GM12891 (cell line): ENCODE results near the gene SLC25A21.

Experiments used
- DNase-seq: peaks from one replicate; pipeline ENCODE4 v3.0.0; 2011; ENCODE audit warnings: low spot score; ENCODE audit not compliant: insufficient read length
- FAIRE-seq: peaks from 2 replicates; lab custom pipeline; 2011; peaks lifted over from hg19 to GRCh38; lab: Jason Lieb, UNC
- PAX5 ChIP-seq: IDR thresholded peaks from 2 replicates; pipeline ENCODE4 v1.6.1; 2011; ENCODE audit warnings: low read length, moderate library complexity, mild to moderate bottlenecking; ENCODE audit not compliant: insufficient read depth, severe bottlenecking
- POLR2A ChIP-seq: IDR thresholded peaks from 2 replicates; pipeline ENCODE4 v1.6.1; 2011; ENCODE audit warnings: low read depth, low read length, control low read depth
- POLR2AphosphoS5 ChIP-seq: IDR thresholded peaks from 2 replicates; pipeline ENCODE4 v1.6.1; 2011; ENCODE audit warnings: low read depth, low read length, control low read depth
- POU2F2 ChIP-seq: IDR thresholded peaks from 2 replicates; pipeline ENCODE4 v1.6.1; 2011; ENCODE audit warnings: low read depth, mild to moderate bottlenecking, control low read depth, low read length, moderate library complexity
- SPI1 ChIP-seq: IDR thresholded peaks from 2 replicates; pipeline ENCODE4 v1.6.1; 2011; ENCODE audit warnings: low read depth, low read length, control low read depth
- TAF1 ChIP-seq: IDR thresholded peaks from 2 replicates; pipeline ENCODE4 v1.6.1; 2011; ENCODE audit warnings: low read depth, low read length, control low read depth

Gene SLC25A21

GRCh38 chr14:36844443-36845195, 327.8 kb downstream of the SLC25A21 start:
- FAIRE-seq (no peak), DNase-seq (no peak)
- TF ChIP-seq SPI1 (no peak), TAF1 (no peak), POLR2AphosphoS5 (no peak), POU2F2 (no peak), PAX5 (no peak), POLR2A (no peak)

- TF ChIP-seq POU2F2, result no peak
- TF ChIP-seq POLR2A, result no peak
- no peak for TF ChIP-seq POLR2AphosphoS5
- no peak for TF ChIP-seq SPI1
- TF ChIP-seq TAF1, result no peak
- no peak for TF ChIP-seq PAX5
- no peak for DNase-seq
- no peak for FAIRE-seq
Measured at GRCh38 chr14:36843410-36843809, 329.0 kb downstream of the SLC25A21 start.

- FAIRE-seq (no peak), DNase-seq (no peak)
Measured at GRCh38 chr14:36835128-36835527, 337.3 kb downstream of the SLC25A21 start.

DNA sequence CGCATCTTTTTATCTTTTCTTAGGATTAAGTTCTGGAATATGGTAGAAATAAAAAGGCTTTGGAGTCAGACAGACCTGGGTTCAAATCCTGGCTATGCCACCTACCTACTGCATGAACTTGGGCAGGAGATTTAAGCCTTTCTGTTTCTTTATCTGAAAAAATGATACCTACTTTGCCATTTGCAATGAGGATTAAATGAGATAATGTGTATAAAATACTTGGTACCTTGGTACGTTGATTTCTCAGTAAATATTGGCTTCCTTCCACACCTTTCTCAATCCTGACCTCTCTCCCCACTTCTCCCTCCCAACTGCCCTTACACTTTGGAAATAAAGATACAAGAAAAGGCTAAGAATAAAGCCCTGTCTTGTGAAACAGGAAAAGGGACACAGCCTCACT, 338.1 kb downstream of the SLC25A21 start:
- TF ChIP-seq SPI1 (no peak), POLR2A (no peak), TAF1 (no peak), POLR2AphosphoS5 (no peak), PAX5 (no peak), POU2F2 (no peak)
- FAIRE-seq, result no peak
- no peak for DNase-seq

More at GRCh38 chr14:36835128-36835527, 337.3 kb downstream of the SLC25A21 start:
- TF ChIP-seq POLR2AphosphoS5, result no peak
- no peak for TF ChIP-seq POU2F2
- no peak for TF ChIP-seq POLR2A
- no peak for TF ChIP-seq PAX5
- TF ChIP-seq SPI1, result no peak
- no peak for TF ChIP-seq TAF1

DNA sequence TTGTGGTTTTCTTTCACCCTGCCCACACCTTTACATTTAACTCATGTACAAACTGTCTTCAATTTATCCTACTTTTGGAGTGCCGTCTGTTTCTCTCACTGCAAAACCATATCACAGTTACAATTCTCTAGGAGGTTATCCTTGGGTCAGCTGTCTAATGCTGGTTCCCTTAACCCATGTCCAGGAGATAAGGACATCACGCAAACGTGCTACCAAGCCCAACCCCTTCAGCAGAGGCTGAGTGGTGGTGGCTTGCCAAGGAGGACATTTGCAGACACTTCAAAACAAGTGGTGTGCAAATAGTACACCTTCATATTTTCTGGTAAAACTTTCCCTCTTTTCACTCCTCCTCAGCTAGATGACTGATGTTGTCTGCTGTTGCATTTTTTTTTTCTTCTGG, 342.9 kb downstream of the SLC25A21 start:
- no peak for TF ChIP-seq SPI1
- no peak for TF ChIP-seq PAX5
- TF ChIP-seq POLR2AphosphoS5, result no peak
- TF ChIP-seq POU2F2, result no peak
- TF ChIP-seq TAF1, result no peak
- TF ChIP-seq POLR2A, result no peak
- DNase-seq, result no peak
- no peak for FAIRE-seq

GRCh38 chr14:36827861-36828260, 344.5 kb downstream of the SLC25A21 start:
- no peak for TF ChIP-seq POU2F2
- no peak for TF ChIP-seq TAF1
- no peak for TF ChIP-seq POLR2A
- no peak for TF ChIP-seq PAX5
- no peak for TF ChIP-seq SPI1
- TF ChIP-seq POLR2AphosphoS5, result no peak
- FAIRE-seq, result no peak
- DNase-seq, result no peak

- DNase-seq, result no peak
- TF ChIP-seq TAF1 (no peak), POU2F2 (no peak)
- FAIRE-seq, result no peak
Measured at GRCh38 chr14:36826614-36827013, 345.8 kb downstream of the SLC25A21 start.

DNA sequence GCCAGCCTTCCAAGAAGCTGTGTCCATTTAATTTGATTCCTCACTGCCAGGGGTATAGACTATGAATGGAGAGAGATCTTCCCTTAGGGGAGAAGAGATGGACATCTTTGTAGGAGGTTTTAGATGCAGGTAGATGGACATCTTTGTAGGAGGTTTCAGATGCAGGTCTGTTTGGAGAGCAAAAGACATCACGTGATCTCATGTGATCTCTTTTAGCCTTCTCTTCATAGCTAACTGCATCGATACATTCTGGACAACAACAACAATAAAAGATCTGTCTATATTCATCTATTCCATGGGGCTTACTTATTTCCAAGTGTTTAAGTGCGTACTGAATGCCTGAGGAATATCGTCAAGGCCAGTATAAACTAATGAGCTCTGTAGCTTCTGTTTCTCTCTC, 347.6 kb downstream of the SLC25A21 start:
- TF ChIP-seq POLR2A, result no peak
- TF ChIP-seq TAF1, result no peak
- no peak for TF ChIP-seq SPI1
- no peak for TF ChIP-seq POLR2AphosphoS5
- no peak for TF ChIP-seq POU2F2
- TF ChIP-seq PAX5, result no peak
- DNase-seq (no peak), FAIRE-seq (no peak)

DNA sequence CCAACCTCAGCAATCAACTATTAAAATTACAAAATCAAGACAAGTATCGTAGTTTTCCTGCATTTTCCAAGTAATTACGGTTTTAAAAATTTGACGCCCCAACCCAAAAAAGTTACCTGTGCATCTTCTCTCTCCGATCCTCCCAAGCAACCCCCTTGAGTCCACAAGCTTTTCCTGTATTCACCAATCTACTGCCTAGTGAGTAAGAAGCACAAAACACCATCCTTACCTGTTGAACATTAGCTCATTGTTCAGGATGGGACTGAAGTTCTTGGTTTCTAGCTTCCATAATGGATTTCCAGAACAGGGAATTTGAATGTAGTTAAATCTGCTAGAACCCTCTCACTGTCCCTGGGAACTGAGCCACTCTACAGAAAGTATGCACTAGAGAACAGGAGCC, 348.8 kb downstream of the SLC25A21 start:
- FAIRE-seq (no peak), DNase-seq (no peak)
- TF ChIP-seq POLR2AphosphoS5 (no peak), POU2F2 (no peak), POLR2A (no peak), PAX5 (no peak), SPI1 (no peak), TAF1 (no peak)
